Stomach (tissue), 9 donors: Measurements from ENCODE around the gene RPL28. TPM values are rescaled to one million over a fixed set of nuclear protein-coding genes. Genes with fewer than 3 reads are reported as not detected.

Experiments used
- DNase-seq, 2 donors: peaks; one replicate each; pipeline versions ENCODE4 v3.0.0 to v3.0.0-alpha.2; 2013 to 2019
- H3K27ac ChIP-seq, 5 donors: fragments of 200-600 bp in 4 of 5; sonication (generic) in 4 of 5; one replicate each; pipeline ENCODE4 v1.5.1; 2013 to 2019; ENCODE audit warnings: mild to moderate bottlenecking in 1 of 5, moderate library complexity in 1 of 5
- H3K27me3 ChIP-seq, 3 donors: fragments of 200-600 bp; sonication (generic); one replicate each; pipeline ENCODE4 v1.5.1; 2017 to 2019; ENCODE audit warnings: mixed run types in 1 of 3
- H3K36me3 ChIP-seq, 4 donors: fragments of 200-600 bp; sonication (generic); 1 replicate in 3 of 4; 2 replicates in 1 of 4; pipeline ENCODE4 v1.5.1; 2016 to 2019
- H3K4me1 ChIP-seq, 4 donors: fragments of 200-600 bp; sonication (generic); one replicate each; pipeline ENCODE4 v1.5.1; 2016 to 2019
- H3K4me3 ChIP-seq, 4 donors: fragments of 200-600 bp; sonication (generic) in 3 of 4; one replicate each; pipeline ENCODE4 v1.5.1; 2016 to 2019; ENCODE audit warnings: mild to moderate bottlenecking in 1 of 4
- H3K9me3 ChIP-seq, 4 donors: fragments of 200-600 bp; sonication (generic); one replicate each; pipeline ENCODE4 v1.5.1; 2016 to 2019
- CTCF ChIP-seq, 7 experiments: fragments of 450-650 bp in 4 of 7; fragments of 200-600 bp in 3 of 7; sonication (generic) in 3 of 7; IDR thresholded peaks; one replicate each; pipeline ENCODE4 v1.5.1; 2016 to 2019; ENCODE audit warnings: antibody characterized with exemption in 7 of 7, control low read depth in 2 of 7, mild to moderate bottlenecking in 1 of 7
- EP300 ChIP-seq: sonication (generic); formaldehyde crosslinking; IDR thresholded peaks from one replicate; pipeline ENCODE4 v1.6.1; 2017; ENCODE audit warnings: antibody characterized with exemption
- POLR2A ChIP-seq, 4 donors: fragments of 450-650 bp; IDR thresholded peaks; one replicate each; pipeline ENCODE4 v1.6.1; 2016; ENCODE audit warnings: antibody characterized with exemption in 4 of 4, control low read depth in 2 of 4, mild to moderate bottlenecking in 1 of 4, moderate library complexity in 1 of 4
- POLR2AphosphoS5 ChIP-seq, 3 donors: sonication (generic); formaldehyde crosslinking; IDR thresholded peaks; one replicate each; pipeline ENCODE4 v1.6.1; 2016; ENCODE audit warnings: antibody characterized with exemption in 3 of 3
- WGBS, 5 donors: extraction: QIAGEN DNeasy Blood & Tissue Kit in 3 of 5; methylation state at CpG; one replicate each; pipeline versions ENCODE4 v1.1.5 to v1.1.7; 2013 to 2018; 5-methylcytosine and 5-hydroxymethylcytosine counted together
- intact Hi-C: fragments of 100-400 bp; cut with DNase I; formaldehyde crosslinking; loops from one replicate; pipeline ENCODE4 v1.15.1; 2023; ENCODE audit warnings: low total_unique reads
- polyA plus RNA-seq, 3 donors: library from polyadenylated mRNA; stranded (reverse); fragments of 200-250 nt; gene quantifications; one replicate each; pipeline ENCODE4 v1.2.3, GENCODE V29; 2013
- total RNA-seq, 5 donors: library from RNA; depleted of rRNA; stranded (reverse); fragments of >200 nt; gene quantifications; one replicate each; pipeline versions ENCODE4 v1.1.0 to v1.2.3, GENCODE V29; 2014 to 2016
- donor health status: healthy with polysubstance abuse.
- donor health status: Bipolar disorder and iron deficiency.
- donor health status: healthy.

Gene RPL28
- total and polyA plus RNA-seq, 8 donors = 47.5 to 2,388 (median 624) TPM

GRCh38 chr19:55391191-55391670 is 5.5 kb downstream of the RPL28 start:
- TF ChIP-seq POLR2AphosphoS5 (IDR thresholded peaks at IDR 0.05) (no peak), POLR2A (IDR thresholded peaks at IDR 0.05) (no peak), EP300 (no peak), CTCF (IDR thresholded peaks at IDR 0.05) (no peak)
- no peak for DNase-seq
- WGBS, 5 donors = 72 to 81% (median 80%) methylated on average over 10 to 12 of the region's 12 CpGs
- Histone ChIP-seq H3K27me3 (no peaks in the 10 kb centered on the region), H3K4me1 (peaks cover 25 to 61% (median 47%) of the 10 kb centered on the region in 4 donors), H3K36me3 (peaks cover 25 to 58% (median 47%) of the 10 kb centered on the region in 4 donors), H3K27ac (peak overlapping the region in 1 of 5 donors; percentile 31), H3K9me3 (no peaks in the 10 kb centered on the region), H3K4me3 (no peak overlapping the region)
- intact Hi-C loops = no loop called here

DNA sequence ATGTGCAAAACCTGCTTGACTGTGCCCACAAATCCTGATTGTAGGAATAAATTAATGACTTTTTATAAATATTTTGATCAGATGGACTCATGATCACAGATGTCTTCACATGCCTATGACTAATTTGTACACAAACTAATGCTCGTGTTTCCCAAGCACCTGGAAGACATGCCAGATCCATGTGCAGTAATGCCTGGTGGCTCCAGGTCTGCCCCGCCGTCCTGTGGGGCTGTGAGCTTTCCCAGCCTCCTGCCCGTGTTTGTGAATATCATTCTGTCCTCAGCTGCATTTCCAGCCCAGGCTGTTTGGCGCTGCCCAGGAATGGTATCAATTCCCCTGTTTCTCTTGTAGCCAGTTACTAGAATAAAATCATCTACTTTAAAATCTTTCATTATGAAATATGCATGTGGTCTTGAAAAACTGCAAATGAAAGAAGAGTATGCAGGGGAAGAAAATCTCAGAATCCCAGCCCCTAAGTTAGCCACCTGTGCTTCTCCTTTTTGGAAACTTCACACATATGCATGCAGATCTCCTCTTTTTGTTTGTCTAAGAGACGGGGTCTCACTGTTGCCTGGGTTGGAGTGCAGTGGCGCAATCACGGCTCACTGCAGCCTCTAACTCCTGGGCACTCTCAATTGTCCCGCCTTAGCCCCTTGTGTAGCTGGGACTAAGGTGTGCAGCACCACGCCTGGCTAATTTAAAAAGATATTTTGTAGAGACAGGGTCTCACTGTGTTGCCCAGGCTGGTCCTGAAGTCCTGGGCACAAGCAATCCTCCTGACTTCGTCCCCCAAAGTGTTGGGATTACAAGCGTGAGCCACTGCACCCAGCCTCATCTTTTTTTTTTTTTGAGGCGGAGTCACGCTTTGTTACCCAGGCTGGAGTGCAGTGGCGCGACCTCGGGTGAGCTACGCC is 6.2 kb downstream of the RPL28 start:
- Histone ChIP-seq H3K27ac (peak overlapping the region in 1 of 5 donors; percentile 31), H3K27me3 (no peaks in the 10 kb centered on the region), H3K36me3 (peaks cover 24 to 53% (median 47%) of the 10 kb centered on the region in 4 donors), H3K4me1 (peaks cover 20 to 56% (median 41%) of the 10 kb centered on the region in 4 donors), H3K4me3 (no peak overlapping the region), H3K9me3 (no peaks in the 10 kb centered on the region)
- no peak for DNase-seq
- TF ChIP-seq POLR2AphosphoS5 (IDR thresholded peaks at IDR 0.05) = no peak
- TF ChIP-seq POLR2A (IDR thresholded peaks at IDR 0.05) = no peak
- no peak for TF ChIP-seq CTCF (IDR thresholded peaks at IDR 0.05)
- TF ChIP-seq EP300 = no peak
- intact Hi-C loops = no loop called here
- WGBS, 5 donors = 67 to 78% (median 70%) methylated on average over 17 to 18 of the region's 18 CpGs

GRCh38 chr19:55392820-55393761 is 7.4 kb downstream of the RPL28 start:
- H3K9me3 ChIP-seq = no peaks in the 10 kb centered on the region
- H3K36me3 ChIP-seq = peaks cover 12 to 42% (median 37%) of the 10 kb centered on the region in 4 donors
- WGBS, 5 donors = 67 to 79% (median 72%) methylated on average over 17 to 18 of the region's 18 CpGs
- H3K27me3 ChIP-seq = no peaks in the 10 kb centered on the region
- no peak for DNase-seq
- TF ChIP-seq POLR2A (IDR thresholded peaks at IDR 0.05) (no peak), CTCF (IDR thresholded peaks at IDR 0.05) (no peak), POLR2AphosphoS5 (IDR thresholded peaks at IDR 0.05) (no peak), EP300 (no peak)
- no peak overlapping the region for H3K27ac ChIP-seq
- intact Hi-C loops = no loop called here
- no peak overlapping the region for H3K4me3 ChIP-seq
- H3K4me1 ChIP-seq = peaks cover 9 to 45% (median 30%) of the 10 kb centered on the region in 4 donors
